Measurements from ENCODE around the gene GLIPR2.

DNA sequence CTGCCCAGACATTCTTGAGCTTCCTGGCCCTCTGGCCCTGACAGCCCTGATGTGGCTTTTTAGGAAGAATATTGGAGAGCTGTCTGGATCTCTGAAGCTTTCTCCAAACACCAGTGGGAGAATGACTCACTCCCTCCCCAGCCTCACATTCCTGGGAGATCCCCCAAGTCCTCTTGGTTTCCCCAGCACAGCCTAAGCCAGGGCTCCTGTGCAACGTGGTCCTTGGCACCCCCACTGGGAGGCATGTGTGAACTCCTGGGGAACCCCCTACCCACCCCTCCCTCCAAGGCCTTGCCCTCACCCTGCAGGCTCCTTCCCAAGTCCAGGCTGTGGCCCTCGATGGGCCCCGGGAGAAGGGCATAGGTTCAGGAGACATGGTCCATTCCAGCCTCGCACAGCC, 12.7 kb downstream of the GLIPR2 start:
- TF ChIP-seq CTCF (IDR thresholded peaks at IDR 0.05) (no peak), POLR2AphosphoS5 (IDR thresholded peaks at IDR 0.05; ENCODE audit: low read depth, low read length) (no peak), RXRA (IDR thresholded peaks at IDR 0.05; ENCODE audit: borderline replicate concordance, low read depth) (no peak; the same call in 1 of the 2 replicates), GABPA (IDR thresholded peaks at IDR 0.05; ENCODE audit: low read depth) (no peak), TAF1 (IDR thresholded peaks at IDR 0.05; ENCODE audit: borderline replicate concordance, low read depth, low read length) (no peak), JUND (IDR thresholded peaks at IDR 0.05) (peak; percentile 75)
- TF ChIP-seq, protein P1, sequence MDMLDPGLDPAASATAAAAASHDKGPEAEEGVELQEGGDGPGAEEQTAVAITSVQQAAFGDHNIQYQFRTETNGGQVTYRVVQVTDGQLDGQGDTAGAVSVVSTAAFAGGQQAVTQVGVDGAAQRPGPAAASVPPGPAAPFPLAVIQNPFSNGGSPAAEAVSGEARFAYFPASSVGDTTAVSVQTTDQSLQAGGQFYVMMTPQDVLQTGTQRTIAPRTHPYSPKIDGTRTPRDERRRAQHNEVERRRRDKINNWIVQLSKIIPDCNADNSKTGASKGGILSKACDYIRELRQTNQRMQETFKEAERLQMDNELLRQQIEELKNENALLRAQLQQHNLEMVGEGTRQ (IDR thresholded peaks at IDR 0.05; ENCODE audit: borderline replicate concordance, low read depth, low read length), result no peak
- TF ChIP-seq, protein P2, sequence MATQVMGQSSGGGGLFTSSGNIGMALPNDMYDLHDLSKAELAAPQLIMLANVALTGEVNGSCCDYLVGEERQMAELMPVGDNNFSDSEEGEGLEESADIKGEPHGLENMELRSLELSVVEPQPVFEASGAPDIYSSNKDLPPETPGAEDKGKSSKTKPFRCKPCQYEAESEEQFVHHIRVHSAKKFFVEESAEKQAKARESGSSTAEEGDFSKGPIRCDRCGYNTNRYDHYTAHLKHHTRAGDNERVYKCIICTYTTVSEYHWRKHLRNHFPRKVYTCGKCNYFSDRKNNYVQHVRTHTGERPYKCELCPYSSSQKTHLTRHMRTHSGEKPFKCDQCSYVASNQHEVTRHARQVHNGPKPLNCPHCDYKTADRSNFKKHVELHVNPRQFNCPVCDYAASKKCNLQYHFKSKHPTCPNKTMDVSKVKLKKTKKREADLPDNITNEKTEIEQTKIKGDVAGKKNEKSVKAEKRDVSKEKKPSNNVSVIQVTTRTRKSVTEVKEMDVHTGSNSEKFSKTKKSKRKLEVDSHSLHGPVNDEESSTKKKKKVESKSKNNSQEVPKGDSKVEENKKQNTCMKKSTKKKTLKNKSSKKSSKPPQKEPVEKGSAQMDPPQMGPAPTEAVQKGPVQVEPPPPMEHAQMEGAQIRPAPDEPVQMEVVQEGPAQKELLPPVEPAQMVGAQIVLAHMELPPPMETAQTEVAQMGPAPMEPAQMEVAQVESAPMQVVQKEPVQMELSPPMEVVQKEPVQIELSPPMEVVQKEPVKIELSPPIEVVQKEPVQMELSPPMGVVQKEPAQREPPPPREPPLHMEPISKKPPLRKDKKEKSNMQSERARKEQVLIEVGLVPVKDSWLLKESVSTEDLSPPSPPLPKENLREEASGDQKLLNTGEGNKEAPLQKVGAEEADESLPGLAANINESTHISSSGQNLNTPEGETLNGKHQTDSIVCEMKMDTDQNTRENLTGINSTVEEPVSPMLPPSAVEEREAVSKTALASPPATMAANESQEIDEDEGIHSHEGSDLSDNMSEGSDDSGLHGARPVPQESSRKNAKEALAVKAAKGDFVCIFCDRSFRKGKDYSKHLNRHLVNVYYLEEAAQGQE (IDR thresholded peaks at IDR 0.05; ENCODE audit: low read depth, low read length), result no peak

All from SK-N-SH (cell line).